ENCODE results near the gene SYDE1. TPM values are rescaled to one million over a fixed set of nuclear protein-coding genes. Genes with fewer than 3 reads are reported as not detected.
A peak's percentile ranks its signal among the peaks of the same experiment; 100 is the strongest.

SYDE1 gene
- total RNA-seq, 1 donor from 2014 or later: 15.3 TPM

DNA sequence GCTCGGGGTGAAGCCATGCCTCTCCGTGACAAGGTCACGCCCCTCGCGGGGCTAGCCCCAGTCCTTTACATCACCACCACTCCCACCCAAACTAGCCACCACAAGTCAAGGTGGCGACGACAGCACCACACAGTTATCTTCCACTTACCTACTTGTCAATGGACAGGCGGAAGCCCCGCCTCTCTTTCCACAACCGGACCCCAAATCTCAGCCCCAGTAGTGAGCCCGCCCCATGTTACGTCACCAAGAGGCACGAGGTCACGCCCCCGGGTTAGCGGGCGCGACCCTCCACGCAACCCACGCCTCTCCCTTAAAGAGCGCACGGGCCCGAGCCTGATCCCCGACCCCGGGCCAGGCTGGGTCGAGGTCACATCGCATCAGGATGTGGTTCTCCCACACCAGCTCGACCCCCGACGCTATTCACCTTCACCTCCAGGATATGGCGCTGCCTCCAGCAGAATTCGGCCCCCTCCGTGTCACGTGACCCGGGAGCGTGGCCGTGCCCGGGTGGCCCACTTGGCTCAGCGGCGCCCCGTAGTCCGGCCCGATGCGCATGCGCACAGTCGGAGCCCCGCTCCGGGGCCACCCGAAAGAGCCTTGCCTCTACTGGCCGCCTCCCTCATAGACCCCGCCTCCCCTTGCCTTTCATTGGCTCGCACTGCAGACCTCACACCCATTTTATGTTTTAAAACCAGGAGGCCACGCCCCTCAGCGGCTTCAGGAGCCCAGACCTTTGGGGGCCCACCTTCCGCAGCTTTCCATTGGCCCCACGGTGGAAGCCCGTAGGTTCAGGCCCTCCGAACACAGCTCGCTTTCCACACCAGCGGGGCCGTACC is 18.2 kb downstream of the SYDE1 start:
- peak; percentile 99 for DNase-seq

DNA sequence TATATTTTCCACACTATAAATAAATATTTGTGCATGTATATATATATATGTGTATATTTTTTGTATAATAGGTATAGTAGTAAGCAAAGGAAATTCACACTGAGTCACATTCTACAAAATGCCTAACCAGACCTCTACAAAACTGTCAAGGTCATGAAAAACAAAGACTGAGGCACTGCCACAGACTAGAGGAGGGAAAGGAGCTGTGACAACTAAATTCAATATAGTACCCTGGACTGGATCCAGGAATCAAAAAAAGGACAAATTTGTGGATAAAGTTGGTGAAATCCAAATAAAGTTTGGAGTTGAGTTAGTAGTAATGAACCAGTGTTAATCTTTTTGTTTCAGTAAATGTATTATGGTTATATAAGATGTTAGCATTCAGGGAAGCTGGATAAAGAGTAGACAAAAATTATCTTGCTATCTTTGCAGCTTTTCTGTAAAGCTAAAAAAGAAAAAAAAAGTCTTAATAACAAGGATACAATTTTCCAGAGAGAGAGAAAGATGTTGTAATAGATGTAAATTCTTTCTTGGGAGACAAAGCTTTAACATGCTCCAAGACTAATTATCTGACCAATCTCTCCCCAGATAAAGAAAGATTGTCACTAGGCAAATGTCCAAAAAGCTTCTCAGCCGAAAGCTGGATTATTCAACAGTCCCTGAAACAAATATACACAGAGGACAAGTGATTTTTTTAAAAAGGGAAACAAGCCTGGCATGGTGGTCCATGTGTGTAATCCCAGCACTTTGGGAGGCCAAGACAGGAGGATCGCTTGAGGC is 19.1 kb downstream of the SYDE1 start:
- DNase-seq: no peak

DNA sequence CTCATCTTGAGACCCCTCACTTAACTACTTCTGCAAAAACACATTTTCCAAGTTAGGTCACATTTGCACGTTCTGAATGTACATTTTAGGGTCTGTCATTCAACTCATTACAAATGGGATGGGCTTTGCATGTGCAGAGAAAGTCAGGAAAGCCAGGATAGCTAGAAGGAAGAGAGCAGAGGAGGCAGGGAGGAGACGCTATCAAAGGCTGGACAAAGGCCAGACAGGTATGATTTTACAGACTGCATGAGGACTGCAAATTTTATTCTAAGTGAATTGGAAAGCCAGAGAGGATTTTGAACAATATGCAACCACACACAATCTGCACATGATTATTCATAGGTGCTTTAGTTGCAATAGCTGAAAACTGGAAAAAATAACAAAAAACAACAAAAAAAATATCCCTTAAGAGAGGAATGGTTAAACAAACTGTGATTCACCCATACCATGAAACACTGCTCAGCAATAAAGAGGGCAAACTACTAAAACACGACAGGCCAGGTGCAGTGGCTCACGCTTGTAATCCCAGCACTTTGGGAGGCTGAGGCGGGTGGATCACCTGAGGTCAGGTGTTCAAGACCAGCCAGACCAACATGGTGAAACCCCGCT is 21.1 kb downstream of the SYDE1 start:
- DNase-seq: no peak

GRCh38 chr19:15129856-15130585 is 22.8 kb downstream of the SYDE1 start:
- DNase-seq: peak; percentile 61

GRCh38 chr19:15136234-15136954 is 29.2 kb downstream of the SYDE1 start:
- no peak for DNase-seq

DNA sequence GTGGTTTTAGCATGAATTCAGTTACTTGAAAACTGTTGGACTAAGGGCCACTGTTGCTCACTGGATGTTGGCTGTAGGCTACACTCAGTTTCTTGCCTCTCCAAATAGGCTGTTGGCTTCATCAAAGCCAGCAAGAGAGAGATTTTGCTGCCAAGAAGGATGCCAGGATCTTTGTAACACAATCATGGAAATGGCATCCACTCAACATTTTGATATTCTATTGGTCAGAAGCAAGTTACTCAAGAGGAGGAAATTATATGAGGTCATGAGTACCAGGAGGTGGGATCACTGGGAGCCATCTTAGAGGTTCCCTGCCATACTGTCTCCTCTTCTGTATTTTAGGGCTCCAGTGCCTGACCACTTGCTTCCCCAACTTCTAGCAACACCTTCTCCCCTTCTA is 30.6 kb downstream of the SYDE1 start:
- no peak for DNase-seq

DNA sequence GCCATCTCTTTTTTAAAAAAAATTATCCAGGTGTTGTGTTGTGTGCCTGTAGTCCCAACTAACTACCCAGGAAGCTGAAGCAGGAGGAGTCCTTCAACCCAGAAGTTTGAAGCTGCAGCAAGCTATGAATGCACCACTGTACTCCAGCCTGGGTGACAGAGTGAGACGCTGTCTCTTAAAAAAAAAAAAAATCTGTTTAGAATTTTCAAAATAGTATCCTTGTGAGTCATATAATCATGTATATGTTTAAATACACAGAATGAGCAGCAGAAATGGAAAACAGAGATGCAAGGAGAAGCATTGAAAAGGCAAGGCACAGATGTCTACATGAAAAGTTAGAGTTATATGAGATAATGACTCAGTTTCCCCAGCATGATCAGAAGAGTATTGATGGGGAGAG is 31.2 kb downstream of the SYDE1 start:
- no peak for DNase-seq

GRCh38 chr19:15141143-15141542 is 33.9 kb downstream of the SYDE1 start:
- no peak for DNase-seq

DNA sequence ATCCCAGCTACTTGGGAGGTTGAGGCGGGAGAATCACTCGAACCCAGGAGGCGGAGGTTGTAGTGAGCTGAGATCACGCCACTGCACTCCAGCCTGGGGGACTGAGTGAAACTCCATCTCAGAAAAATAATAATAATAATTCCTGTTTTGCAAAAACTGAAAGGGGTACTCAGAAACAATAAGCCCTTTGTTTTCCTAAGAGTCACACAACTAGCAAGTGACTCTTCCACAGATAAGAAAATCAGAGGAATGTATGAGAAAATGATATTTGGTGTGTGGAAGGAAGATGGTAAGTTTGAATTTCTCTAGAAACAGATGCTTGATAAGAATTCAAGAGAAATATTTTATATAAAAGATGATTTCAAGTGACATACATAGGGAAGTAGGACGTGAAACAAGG is 35.1 kb downstream of the SYDE1 start:
- DNase-seq: no peak

DNA sequence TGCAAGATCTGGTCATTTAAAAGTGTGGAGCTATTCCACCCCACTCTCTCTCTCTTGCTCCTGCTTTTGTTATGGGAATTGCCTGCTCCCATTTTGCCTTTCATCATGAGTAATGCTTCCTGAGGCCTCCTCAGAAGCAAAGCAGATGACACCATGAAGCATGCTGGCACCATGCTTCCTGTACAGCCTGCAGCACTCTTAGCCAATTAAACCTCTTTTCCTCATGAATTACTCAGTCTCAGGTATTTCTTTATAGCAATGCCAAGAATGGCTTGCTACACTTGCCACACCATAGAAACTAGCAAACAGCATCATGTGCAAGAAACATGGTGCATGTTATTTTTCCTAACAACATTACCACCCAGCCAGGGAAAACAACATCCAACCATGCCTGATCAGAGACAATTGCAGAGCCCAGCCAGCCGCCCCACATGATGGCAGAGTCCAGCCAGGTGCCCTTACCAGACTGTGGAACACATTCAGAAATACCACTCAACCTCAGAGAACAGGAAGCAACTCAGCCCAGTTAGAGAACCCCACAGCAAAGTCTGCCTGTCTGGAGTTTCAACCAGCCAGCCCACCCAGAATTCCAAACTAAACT is 36.9 kb downstream of the SYDE1 start:
- DNase-seq: no peak

DNA sequence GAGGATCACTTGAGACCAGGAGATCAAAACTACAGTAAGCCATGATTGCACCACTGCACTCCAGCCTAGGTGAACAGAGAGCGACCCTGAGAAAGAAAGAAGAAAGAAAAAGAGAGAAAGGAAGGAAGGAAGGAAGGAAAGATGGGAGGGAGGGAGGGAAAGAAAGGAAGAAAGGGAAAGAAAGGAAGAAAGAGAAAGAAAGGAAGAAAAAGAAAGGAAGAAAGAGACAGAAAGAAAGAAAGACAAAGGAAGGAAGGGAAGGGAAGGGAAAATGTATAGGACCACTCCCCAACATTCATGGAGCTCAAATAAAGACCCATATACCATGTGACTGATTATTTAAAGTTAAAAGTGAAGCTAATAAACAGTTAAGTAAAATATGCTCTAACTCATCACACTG is 39.9 kb downstream of the SYDE1 start:
- no peak for DNase-seq

- no peak for DNase-seq
These were observed 42.5 kb downstream of the SYDE1 start for GRCh38 chr19:15149737-15150136.

DNA sequence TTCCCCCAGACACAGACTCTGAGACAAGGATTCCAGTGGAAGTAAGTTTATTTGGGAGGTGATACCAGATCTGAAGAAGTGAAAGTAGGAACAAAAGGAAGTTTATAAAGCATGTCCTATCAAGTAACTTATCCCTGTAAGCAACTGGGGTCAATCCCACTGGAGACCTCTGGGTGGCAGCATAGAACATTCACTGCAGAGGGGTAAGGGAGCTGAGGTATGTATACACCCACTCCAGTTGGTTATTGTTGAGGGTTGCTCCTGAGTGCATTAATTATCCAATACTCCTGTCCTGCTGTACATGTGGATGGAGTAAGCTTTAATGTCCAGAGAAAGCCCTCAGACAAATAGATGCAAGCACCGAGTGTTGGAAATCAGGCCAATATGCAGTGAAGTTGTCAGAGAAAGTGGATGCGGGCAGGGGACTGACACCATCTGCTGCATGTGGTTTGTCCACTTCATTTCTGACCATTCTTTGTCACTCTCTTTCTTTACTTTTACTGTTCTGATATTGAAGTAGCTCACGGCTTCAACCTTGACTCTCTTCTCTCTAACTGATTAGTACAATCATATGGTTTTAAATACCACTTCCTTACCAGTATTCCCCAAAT is 46.9 kb downstream of the SYDE1 start:
- no peak for DNase-seq

- DNase-seq: no peak
These were observed 48.1 kb downstream of the SYDE1 start for GRCh38 chr19:15155296-15155695.

- DNase-seq: no peak
These were observed 49.2 kb downstream of the SYDE1 start for GRCh38 chr19:15156391-15156790.

GRCh38 chr19:15159251-15159650 is 52.0 kb downstream of the SYDE1 start:
- DNase-seq: no peak

- no peak for DNase-seq
These were observed 54.1 kb downstream of the SYDE1 start for GRCh38 chr19:15161028-15161984.
